Neutrophil (primary cell): Measurements from ENCODE around the gene RFK.

ENCODE experiments used
- H3K27ac ChIP-seq: fragments of 200-600 bp; sonication (generic); 2 replicates; pipeline ENCODE4 v1.5.1; 2016; ENCODE audit warnings: mild to moderate bottlenecking, moderate library complexity
- H3K27me3 ChIP-seq: fragments of 200-600 bp; sonication (generic); 2 replicates; pipeline ENCODE4 v1.6.0; 2016; ENCODE audit warnings: mild to moderate bottlenecking
- H3K36me3 ChIP-seq: fragments of 200-600 bp; sonication (generic); 2 replicates; pipeline ENCODE4 v1.5.1; 2017
- H3K4me1 ChIP-seq, 2 experiments: fragments of 200-600 bp in 1 of 2; sonication (generic) in 1 of 2; 1 replicate in 1 of 2; 2 replicates in 1 of 2; pipeline versions ENCODE4 v1.5.1 to v1.6.1; 2013 to 2016; ENCODE audit warnings: low read depth in 1 of 2, low read length in 1 of 2, mild to moderate bottlenecking in 1 of 2, moderate library complexity in 1 of 2; ENCODE audit not compliant: control insufficient read depth in 1 of 2, insufficient read depth in 1 of 2
- H3K4me3 ChIP-seq, 2 experiments: fragments of 200-600 bp in 1 of 2; sonication (generic) in 1 of 2; 1 replicate in 1 of 2; 2 replicates in 1 of 2; pipeline ENCODE4 v1.5.1; 2013 to 2016; ENCODE audit warnings: low read depth in 1 of 2, low read length in 1 of 2, mild to moderate bottlenecking in 1 of 2, moderate library complexity in 1 of 2
- H3K9me3 ChIP-seq: fragments of 200-600 bp; sonication (generic); 2 replicates; pipeline ENCODE4 v1.5.1; 2016
- CTCF ChIP-seq: fragments of 200-600 bp; sonication (generic); IDR thresholded peaks from 2 replicates; pipeline ENCODE4 v1.5.1; 2016; ENCODE audit warnings: antibody characterized with exemption

The RFK gene

GRCh38 chr9:76341616-76342015 lies 52.6 kb downstream of the RFK start:
- no peaks in the 10 kb centered on the region for H3K9me3 ChIP-seq
- H3K4me3 ChIP-seq = no peak overlapping the region
- H3K4me1 ChIP-seq = no peaks in the 10 kb centered on the region
- no peak overlapping the region for H3K27ac ChIP-seq
- no peak for TF ChIP-seq CTCF
- H3K27me3 ChIP-seq = no peaks in the 10 kb centered on the region
- no peaks in the 10 kb centered on the region for H3K36me3 ChIP-seq

- no peak overlapping the region for H3K4me3 ChIP-seq
- no peaks in the 10 kb centered on the region for H3K9me3 ChIP-seq
- H3K36me3 ChIP-seq = no peaks in the 10 kb centered on the region
- TF ChIP-seq CTCF = no peak
- no peaks in the 10 kb centered on the region for H3K27me3 ChIP-seq
- no peak overlapping the region for H3K27ac ChIP-seq
- no peaks in the 10 kb centered on the region for H3K4me1 ChIP-seq
Measured at GRCh38 chr9:76338418-76338817, 55.8 kb downstream of the RFK start.

- Histone ChIP-seq H3K36me3 (no peaks in the 10 kb centered on the region), H3K27me3 (no peaks in the 10 kb centered on the region), H3K9me3 (no peaks in the 10 kb centered on the region), H3K4me1 (no peaks in the 10 kb centered on the region), H3K4me3 (no peak overlapping the region), H3K27ac (no peak overlapping the region)
- TF ChIP-seq CTCF = no peak
Measured at GRCh38 chr9:76336027-76336426, 58.2 kb downstream of the RFK start.
